Activated naive CD4-positive, alpha-beta T cell treated with anti-CD3 and anti-CD28 coated beads for 36 hours (primary cell): Measurements from ENCODE around the gene SCAMP4. TPM values are rescaled to one million over a fixed set of nuclear protein-coding genes. Genes with fewer than 3 reads are reported as not detected.

Experiments used
- CTCF ChIA-PET: fragments of 350-600 bp; sonication (Branson Sonifier 250); formaldehyde crosslinking; loops from one replicate; lab custom pipeline; 2021; ENCODE audit warnings: antibody characterized with exemption; lab: Charles Lee
- DNase-seq: peaks from one replicate; pipeline ENCODE4 v3.0.0-alpha.2; 2020
- H3K27ac Mint-ChIP-seq: one replicate; pipeline ENCODE4 v1.8.0; 2021; ENCODE audit warnings: mild to moderate bottlenecking, mixed read lengths
- H3K27me3 Mint-ChIP-seq: one replicate; pipeline ENCODE4 v1.8.0; 2021; ENCODE audit warnings: low read depth, mixed read lengths
- H3K36me3 Mint-ChIP-seq: one replicate; pipeline ENCODE4 v1.8.0; 2021; ENCODE audit warnings: low read depth, mixed read lengths
- H3K4me1 Mint-ChIP-seq: one replicate; pipeline ENCODE4 v1.8.0; 2021; ENCODE audit warnings: low read depth, mixed read lengths
- H3K4me3 Mint-ChIP-seq: one replicate; pipeline ENCODE4 v1.8.0; 2021; ENCODE audit warnings: mild to moderate bottlenecking, moderate library complexity, mixed read lengths
- H3K9me3 Mint-ChIP-seq: one replicate; pipeline ENCODE4 v1.8.0; 2021; ENCODE audit warnings: mixed read lengths
- intact Hi-C: fragments of 100-400 bp; cut with micrococcal nuclease; formaldehyde crosslinking; loops from one replicate; pipeline ENCODE4 v1.15.1; 2023
- total RNA-seq, 2 experiments: library from RNA; stranded (reverse); gene quantifications; one replicate each; pipeline ENCODE4 v1.2.3, GENCODE V29; 2021

The SCAMP4 gene
- total RNA-seq, 2 experiments from 2014 or later: 12.1 to 14.5 TPM

DNA sequence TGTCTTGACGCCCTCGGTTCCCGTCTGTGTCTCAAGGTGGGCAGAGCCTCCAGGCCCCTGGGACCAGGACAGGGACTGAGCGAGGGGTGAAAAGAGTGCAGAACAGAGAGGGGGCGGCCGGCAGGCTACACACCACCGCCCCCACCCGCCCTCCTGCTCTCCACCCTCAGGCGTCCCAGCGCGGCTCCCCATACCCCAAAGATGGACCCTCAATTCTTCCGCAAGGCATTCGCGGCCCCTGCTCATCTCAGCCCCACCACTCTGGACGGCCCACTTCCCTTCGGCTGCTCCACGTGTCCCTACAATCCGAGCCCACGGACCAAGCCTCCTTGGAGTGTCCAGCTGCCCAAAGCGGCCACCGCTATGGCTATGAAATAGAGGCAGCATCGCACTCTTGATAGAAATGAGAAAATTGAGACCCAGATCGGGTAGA is 43.6 kb upstream of the SCAMP4 start:
- H3K27me3 Mint-ChIP-seq: no peaks in the 10 kb centered on the region
- H3K36me3 Mint-ChIP-seq: no peaks in the 10 kb centered on the region
- H3K4me3 Mint-ChIP-seq: peak overlapping the region; percentile 90
- no peak for DNase-seq
- H3K4me1 Mint-ChIP-seq: peaks cover 41% of the 10 kb centered on the region
- H3K27ac Mint-ChIP-seq: peak overlapping the region; percentile 60
- no peaks in the 10 kb centered on the region for H3K9me3 Mint-ChIP-seq
- intact Hi-C loops: loop anchor here (5.0 kb wide), 4 partner anchors 236 to 454 kb away; partner anchors contain the start of genes DAZAP1, DOT1L, IZUMO4 and MBD3
- CTCF ChIA-PET: no interaction called here

DNA sequence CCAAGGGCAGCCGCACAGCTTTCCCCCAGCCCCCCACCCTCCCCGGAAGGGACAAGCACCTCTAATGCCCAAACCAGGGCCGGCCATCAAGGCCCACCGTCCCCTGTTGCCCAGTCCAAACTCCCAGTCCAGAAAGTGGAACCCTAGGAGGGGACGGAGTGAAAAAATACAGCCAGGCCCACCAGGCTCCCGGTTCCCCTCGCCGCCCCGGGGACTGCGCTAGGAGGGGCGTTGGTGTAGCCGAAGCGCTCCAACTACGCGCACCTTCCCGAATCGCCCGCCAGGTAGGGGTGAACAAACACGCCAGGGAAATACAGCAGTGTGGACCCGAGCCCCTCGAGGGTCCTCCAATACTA is 43.2 kb upstream of the SCAMP4 start:
- Mint-ChIP-seq H3K9me3 (no peaks in the 10 kb centered on the region), H3K36me3 (no peaks in the 10 kb centered on the region), H3K4me3 (peak overlapping the region; percentile 90), H3K27me3 (no peaks in the 10 kb centered on the region), H3K4me1 (peaks cover 43% of the 10 kb centered on the region), H3K27ac (peak overlapping the region; percentile 84)
- CTCF ChIA-PET: no interaction called here
- intact Hi-C loops: loop anchor here (5.0 kb wide), 4 partner anchors 235 to 455 kb away; partner anchors contain the start of genes DAZAP1, DOT1L, IZUMO4 and MBD3
- DNase-seq: no peak

DNA sequence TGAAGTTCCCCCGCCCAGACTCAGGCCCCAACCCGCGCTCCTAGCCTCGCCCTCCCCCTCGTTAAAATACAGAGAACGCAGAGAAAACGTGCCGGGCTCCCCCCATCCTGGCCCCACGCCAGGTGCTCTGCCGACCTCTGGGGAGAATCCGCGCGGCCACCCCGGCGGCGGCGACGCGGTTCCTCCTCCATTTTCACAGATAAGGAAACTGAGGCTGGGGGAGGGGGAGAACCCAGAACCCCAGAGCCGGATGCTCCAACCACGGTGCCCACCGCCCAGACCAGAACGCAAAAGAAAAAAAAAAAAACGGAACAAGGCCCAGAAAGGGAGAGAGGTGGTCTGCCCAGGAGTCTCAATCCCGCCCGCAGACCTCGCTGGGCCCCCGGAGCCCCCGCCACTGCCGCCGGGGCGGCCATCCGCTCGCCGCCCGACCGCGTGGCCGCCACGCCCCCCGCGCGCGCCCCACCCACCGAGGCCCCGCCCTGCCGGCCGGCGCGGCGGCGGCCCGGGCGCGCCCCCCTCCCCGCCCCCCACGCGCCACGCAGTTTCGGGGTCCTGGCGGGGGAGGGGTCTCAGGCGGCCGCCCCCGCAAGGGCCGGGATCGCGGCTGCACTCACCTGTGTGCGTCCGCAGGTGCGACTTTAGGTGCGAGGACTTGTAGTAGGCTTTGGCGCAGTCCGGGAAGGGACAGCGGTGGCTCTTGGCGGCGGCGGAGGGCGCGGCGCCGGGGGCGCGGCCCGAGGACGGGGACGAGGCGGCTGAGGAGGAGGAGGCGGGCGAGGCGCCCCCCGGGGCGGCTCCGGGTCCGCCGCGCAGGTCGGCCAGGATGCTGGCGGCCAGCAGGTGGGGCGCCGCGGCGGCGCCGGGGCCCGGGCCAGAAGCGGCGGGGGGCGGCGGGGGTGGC is 42.5 kb upstream of the SCAMP4 start:
- Mint-ChIP-seq H3K27ac (peak overlapping the region; percentile 84), H3K4me3 (peak overlapping the region; percentile 90), H3K9me3 (no peaks in the 10 kb centered on the region), H3K36me3 (no peaks in the 10 kb centered on the region), H3K4me1 (peaks cover 42% of the 10 kb centered on the region), H3K27me3 (no peaks in the 10 kb centered on the region)
- DNase-seq: no peak
- CTCF ChIA-PET: no interaction called here
- intact Hi-C loops: loop anchor here (1.0 to 5.0 kb wide), 5 partner anchors 7 to 455 kb away; partner anchors contain the start of genes DAZAP1, DOT1L, IZUMO4 and MBD3

DNA sequence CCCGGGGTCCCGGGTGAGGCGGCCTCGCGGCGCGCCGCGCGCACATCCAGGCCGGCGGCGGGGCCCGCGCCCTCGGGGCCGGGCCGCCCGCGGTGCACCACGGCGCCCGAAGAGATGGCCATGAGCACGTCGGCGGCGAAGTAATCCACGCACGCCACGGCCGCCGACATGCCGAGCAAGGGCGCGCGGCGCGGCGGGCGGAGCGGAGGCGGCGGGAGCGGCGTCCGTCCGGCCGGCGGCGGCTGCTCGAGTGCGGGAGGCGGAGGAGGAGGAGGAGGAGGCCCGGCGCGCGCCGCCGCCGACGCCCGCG is 41.9 kb upstream of the SCAMP4 start, which contains the start of gene KLF16:
Gene KLF16, minus strand, starts transcription at position 252 of the 310 bp plus-strand sequence. Its CDS starts 82 bp downstream, at position 170.
- CTCF ChIA-PET: no interaction called here
- Mint-ChIP-seq H3K27ac (peak within 1 kb of the TSS; percentile 84), H3K9me3 (no peaks in the 10 kb centered on the region), H3K27me3 (no peaks in the 10 kb centered on the region), H3K36me3 (no peaks in the 10 kb centered on the region), H3K4me1 (peaks cover 38% of the 10 kb centered on the region), H3K4me3 (peak within 1 kb of the TSS; percentile 90)
- intact Hi-C loops: loop anchor here (1.0 to 5.0 kb wide), 5 partner anchors 8 to 456 kb away; partner anchors contain the start of genes DAZAP1, DOT1L, IZUMO4 and MBD3
- DNase-seq: no peak

DNA sequence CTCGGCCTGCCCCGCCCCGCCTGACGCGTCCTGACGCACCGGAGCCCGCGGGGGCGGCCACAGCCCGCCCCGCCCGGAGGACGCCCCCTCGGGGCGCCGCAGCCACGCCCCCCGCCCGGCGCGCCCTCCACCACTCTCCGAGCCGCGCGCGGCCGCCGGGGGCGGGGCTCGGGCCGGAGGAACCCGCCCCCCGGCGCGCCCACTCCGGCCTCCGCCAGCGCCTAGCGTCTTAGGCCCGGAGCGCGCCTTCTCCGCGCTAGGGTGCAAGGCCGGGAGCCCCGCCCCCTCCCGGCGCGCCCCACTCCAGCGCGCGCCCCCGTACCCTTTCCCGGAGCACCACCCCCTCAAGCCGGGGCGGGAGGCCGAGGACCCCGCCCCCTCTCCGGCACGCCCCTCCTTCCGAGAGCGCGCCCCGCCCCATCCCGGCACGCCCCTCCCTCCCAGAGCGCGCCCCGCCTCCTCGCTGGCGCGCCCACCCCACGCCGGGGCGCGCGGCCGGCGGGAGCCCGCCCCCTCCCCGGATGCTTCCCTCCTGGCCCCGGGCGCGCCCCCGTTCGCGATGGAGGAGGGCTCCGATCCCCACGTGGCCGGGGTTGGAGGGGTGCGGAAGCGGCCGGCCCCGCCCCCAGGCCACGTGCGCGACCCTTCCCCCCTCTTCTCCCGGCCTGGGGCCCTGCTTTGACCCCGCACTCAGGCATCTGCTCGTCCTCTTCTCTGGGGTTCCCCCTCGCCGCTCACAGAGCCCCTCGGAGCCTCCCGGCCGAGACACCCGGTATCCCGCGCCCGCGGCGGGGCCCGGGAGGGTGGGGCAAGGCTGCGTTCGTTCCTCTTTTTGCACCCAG is 41.3 kb upstream of the SCAMP4 start:
- Mint-ChIP-seq H3K4me1 (peaks cover 34% of the 10 kb centered on the region), H3K36me3 (no peaks in the 10 kb centered on the region), H3K27ac (peak overlapping the region; percentile 72), H3K4me3 (peak overlapping the region; percentile 75), H3K27me3 (no peaks in the 10 kb centered on the region), H3K9me3 (no peaks in the 10 kb centered on the region)
- intact Hi-C loops: loop anchor here (1.0 to 5.0 kb wide), 9 partner anchors 9 to 457 kb away; partner anchors contain the start of genes ABHD17A, ADAT3, DAZAP1 and DOT1L
- DNase-seq: peak; percentile 93
- CTCF ChIA-PET: interaction anchor here (0.6 to 2.1 kb wide), 4 partner anchors 8 to 39 kb away, joined by 3 to 6 read pairs (median 6); partner anchors contain the start of gene ABHD17A

DNA sequence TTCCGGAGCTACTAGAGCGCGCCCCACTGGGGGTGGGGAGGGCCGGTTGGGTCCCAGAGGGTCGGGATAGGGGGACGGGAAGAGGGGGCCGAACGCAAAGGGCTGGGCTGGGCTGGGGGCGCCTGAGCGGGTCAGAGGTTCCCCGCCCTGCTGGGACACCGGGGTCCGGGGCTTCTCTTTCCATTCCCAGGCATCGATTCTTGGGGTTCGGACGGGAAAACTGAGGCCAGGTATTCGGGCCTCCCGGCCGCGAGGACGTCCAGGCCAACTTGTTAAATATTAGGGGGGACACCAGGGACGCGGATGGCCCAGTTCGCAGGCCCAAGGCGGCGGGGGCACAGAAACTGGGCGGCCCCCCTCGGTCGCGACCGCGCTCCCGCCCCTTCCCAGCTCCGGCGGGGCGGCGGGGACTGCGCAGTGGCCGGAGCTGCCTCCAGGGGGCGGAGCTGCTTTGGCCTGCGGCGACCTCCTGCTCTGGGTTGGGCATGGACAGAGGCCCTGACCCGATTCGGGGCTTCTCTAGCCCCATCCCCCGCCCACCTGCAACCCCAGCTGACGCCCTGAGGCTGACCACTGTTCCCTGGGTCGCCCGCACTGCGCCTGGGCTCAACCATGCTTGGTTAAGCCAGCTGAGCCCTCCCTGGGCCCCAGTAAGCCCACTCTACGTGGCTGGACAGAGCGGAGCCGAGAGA is 40.6 kb upstream of the SCAMP4 start:
- H3K4me3 Mint-ChIP-seq: peak overlapping the region; percentile 75
- H3K27me3 Mint-ChIP-seq: no peaks in the 10 kb centered on the region
- peaks cover 30% of the 10 kb centered on the region for H3K4me1 Mint-ChIP-seq
- DNase-seq: peak; percentile 72
- H3K36me3 Mint-ChIP-seq: no peaks in the 10 kb centered on the region
- CTCF ChIA-PET: interaction anchor here (0.6 to 2.1 kb wide), 5 partner anchors 9 to 39 kb away, joined by 3 to 6 read pairs (median 5); partner anchors contain the start of gene ABHD17A
- intact Hi-C loops: loop anchor here (1.0 to 5.0 kb wide), 8 partner anchors 10 to 457 kb away; partner anchors contain the start of genes ABHD17A, ADAT3, DAZAP1 and DOT1L
- H3K27ac Mint-ChIP-seq: peak overlapping the region; percentile 83
- no peaks in the 10 kb centered on the region for H3K9me3 Mint-ChIP-seq

DNA sequence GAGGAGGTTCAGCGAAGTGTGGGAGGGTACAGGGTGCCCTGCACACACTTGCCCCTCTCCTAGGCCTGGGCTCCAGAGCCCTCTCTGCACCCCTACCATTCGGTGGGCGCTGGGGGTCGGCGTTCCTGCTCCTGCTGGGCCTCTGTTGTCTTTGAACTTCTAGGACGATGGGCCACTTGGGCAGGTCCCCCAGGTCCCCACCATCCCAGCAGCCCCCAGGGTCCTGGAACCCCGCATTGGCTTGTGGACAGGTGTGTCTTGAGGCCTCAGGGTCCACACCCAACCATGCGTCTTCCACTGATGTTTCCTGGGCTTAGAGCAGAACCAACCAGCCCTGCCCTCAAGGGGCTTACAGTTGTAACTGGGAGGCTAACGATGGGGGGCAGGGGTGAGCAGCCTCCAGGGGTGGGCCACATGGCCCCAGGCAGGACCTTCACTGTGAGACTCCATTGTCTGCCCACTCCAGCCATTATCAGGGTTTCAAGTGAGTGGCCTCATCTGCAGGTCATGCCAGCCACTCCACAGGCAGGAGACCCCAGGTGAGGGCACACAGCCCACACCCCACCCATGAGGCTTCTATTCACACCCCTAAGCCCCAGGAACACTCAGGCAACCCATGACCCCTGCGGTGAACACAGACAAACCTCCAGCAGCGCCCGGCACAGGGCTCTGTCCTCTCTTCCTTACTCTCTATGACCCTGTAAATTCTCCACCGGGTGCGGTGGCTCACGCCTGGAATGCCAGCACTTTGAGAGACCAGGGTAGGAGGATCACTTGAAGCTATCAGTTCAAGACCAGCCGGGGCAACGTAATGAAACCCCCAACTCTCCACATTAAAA is 39.8 kb upstream of the SCAMP4 start:
- no peak for DNase-seq
- Mint-ChIP-seq H3K36me3 (no peaks in the 10 kb centered on the region), H3K27me3 (no peaks in the 10 kb centered on the region), H3K9me3 (no peaks in the 10 kb centered on the region), H3K4me3 (peak overlapping the region; percentile 75), H3K4me1 (peaks cover 27% of the 10 kb centered on the region), H3K27ac (peak overlapping the region; percentile 83)
- intact Hi-C loops: no loop called here
- CTCF ChIA-PET: interaction anchor here (0.9 to 2.1 kb wide), 4 partner anchors 10 to 37 kb away, joined by 3 to 6 read pairs (median 5); partner anchors contain the start of gene ABHD17A

DNA sequence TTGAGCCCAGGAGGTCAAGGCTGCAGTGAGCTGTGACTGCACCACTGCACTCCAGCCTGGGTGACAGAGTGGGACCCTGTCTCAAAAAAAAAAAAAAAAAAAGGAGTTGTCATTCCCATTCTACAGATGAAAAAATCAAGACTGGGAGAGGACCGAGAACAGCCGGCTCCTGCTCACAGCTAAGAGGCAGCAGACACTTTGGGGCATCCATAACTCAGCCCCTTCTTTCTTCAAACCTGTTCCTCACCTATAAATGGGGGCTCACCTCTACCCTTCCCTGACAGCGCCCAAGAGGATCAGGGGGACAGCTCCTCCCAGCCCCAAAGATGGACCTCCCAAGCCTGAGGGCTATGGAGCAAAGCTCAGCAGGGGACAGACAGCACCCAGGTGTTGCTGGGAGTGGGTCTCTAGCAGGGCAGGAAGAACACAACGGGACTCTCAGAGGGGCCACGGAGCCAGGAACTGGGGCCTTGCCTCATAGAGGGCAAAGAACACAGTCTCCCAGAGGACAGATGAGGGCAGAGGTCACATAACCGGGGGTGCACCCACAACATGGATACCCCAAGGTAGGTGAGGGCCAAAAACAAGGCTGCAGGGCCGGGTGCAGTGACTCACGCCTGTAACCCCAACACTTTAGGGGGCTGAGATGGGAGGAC is 38.4 kb upstream of the SCAMP4 start:
- Mint-ChIP-seq H3K4me3 (no peak overlapping the region), H3K27ac (peak overlapping the region; percentile 68), H3K27me3 (no peaks in the 10 kb centered on the region), H3K36me3 (no peaks in the 10 kb centered on the region), H3K9me3 (no peaks in the 10 kb centered on the region), H3K4me1 (peaks cover 17% of the 10 kb centered on the region)
- CTCF ChIA-PET: interaction anchor here (0.5 to 1.3 kb wide), 3 partner anchors 35 to 111 kb away, joined by 3 to 5 read pairs (median 3); no protein-coding TSS in a partner anchor
- intact Hi-C loops: no loop called here
- no peak for DNase-seq

DNA sequence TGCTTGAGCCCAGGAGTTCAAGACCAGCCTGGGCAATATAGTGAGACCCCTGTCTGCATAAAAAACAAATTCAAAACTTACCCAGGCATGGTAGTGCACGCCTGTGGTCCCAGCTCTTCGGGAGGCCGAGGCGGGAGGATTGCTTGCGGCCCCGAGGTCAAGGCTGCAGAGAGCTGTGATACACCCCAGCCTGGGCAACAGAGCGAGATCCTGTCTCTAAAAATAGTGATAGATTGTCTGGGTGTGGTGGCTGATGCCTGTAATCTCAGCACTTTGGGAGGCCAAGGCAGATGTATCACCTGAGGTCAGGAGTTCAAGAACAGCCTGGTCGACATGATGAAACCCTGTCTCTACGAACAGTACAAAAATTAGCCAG is 37.9 kb upstream of the SCAMP4 start:
- Mint-ChIP-seq H3K27me3 (no peaks in the 10 kb centered on the region), H3K27ac (peak overlapping the region; percentile 53), H3K4me3 (no peak overlapping the region), H3K36me3 (no peaks in the 10 kb centered on the region), H3K9me3 (no peaks in the 10 kb centered on the region), H3K4me1 (peaks cover 18% of the 10 kb centered on the region)
- DNase-seq: no peak
- CTCF ChIA-PET: no interaction called here
- intact Hi-C loops: no loop called here

DNA sequence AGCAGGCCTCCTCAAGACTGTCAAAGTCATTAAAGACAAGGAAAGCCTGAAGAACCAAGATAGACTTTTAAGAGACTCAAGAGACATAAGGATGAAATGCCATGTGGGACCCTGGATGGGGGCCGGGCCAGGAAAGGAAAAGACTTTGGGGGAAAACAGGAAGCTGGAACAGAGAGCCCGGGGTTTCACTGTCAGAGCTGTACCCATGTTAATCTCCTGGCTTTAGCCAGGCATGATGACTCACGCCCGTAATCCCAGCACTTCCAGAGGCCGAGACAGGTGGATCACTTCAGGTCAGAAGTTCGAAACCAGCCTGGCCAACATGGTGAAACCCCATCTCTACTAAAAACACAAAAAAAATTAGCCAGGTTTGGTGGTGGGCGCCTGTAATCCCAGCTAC is 36.2 kb upstream of the SCAMP4 start:
- Mint-ChIP-seq H3K9me3 (no peaks in the 10 kb centered on the region), H3K27ac (peak overlapping the region; percentile 24), H3K4me3 (no peak overlapping the region), H3K4me1 (peaks cover 26% of the 10 kb centered on the region), H3K36me3 (peaks cover 2% of the 10 kb centered on the region), H3K27me3 (no peaks in the 10 kb centered on the region)
- intact Hi-C loops: no loop called here
- CTCF ChIA-PET: interaction anchor here (0.7 kb wide), 2 partner anchors 15 to 29 kb away, joined by 3 read pairs; no protein-coding TSS in a partner anchor
- DNase-seq: no peak
